Measurements from ENCODE around the gene MYL6B. TPM values are rescaled to one million over a fixed set of nuclear protein-coding genes. Genes with fewer than 3 reads are reported as not detected.
"Not testable (repeated sequence)": the region's sequence is repeated elsewhere in the genome, so short reads cannot be mapped to it uniquely, and the experiment has no call there.

The MYL6B gene
- 100 to 1,000 TPM in 1 of 2 donors, 10 to 100 TPM in 1; 99.7 to 112 TPM for total RNA-seq

DNA sequence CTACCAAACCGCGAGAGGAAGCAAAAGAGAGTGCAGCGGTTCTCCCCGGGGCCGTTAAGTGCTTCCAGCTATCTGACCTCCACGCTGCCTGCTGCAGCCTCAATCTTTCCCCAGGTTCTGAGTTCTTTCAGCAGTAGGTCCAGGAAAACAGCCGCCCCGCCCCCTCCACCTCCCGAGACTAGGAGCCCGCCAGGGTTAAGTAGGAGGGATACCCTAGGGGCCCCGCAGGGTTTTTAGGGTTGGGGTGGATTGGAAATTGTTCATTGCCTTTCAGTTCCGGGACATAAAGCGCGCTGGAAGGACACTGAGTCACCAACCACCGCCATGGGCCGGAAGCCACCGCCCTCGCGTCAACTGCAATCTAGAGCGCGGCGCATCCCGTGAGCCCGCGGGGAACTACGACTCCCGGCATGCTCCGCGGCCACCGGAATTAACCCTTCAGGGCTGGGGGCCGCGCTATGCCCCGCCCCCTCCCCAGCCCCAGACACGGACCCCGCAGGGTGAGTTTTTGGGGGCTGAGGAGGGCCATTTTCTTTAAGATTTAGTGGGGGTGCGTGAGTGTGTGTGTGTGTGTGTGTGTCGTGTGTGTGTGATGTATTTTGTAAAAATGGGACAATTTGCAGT, at the start of gene MYL6B:
Gene MYL6B, plus strand, starts transcription at position 456 of the 624 bp plus-strand sequence. CDS start 1,332 bp downstream, outside the sequence.
- peak; percentile 90 to 96 for DNase-seq (ENCODE audit: low spot score in 2 of 2)
- Mint-ChIP-seq H3K27ac (peak within 1 kb of the TSS; percentile 96 to 98), H3K9me3 (no peaks in the 10 kb centered on the region), H3K36me3 (peaks cover 3 to 21% of the 10 kb centered on the region in 2 donors)
- ATAC-seq, result peak; percentile 91 to 95

DNA sequence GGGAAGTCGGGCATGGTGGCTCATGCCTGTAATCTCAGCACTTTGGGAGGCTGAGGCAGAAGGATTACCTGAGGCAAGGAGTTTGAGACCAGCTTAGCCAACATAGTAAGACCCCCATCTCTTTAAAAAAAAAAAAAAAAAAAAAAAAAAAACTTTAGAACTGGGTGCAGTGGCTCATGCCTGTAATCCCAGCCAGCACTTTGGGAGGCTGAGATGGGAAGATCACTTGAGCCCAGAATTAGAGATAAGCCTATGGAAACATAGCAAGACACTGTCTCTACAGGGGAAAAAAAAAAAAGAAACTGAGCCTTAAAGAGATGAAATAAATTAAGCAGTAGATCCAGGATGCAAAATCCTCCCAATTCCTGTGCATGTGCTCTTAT, 49.7 kb upstream of the MYL6B start:
- Mint-ChIP-seq H3K9me3 (no peaks in the 10 kb centered on the region), H3K27ac (peak overlapping the region in 1 of 2 donors; percentile 90), H3K36me3 (peaks cover 30 to 32% of the 10 kb centered on the region in 2 donors)
- DNase-seq (ENCODE audit: low spot score in 2 of 2) (no peak), ATAC-seq (no peak)

DNA sequence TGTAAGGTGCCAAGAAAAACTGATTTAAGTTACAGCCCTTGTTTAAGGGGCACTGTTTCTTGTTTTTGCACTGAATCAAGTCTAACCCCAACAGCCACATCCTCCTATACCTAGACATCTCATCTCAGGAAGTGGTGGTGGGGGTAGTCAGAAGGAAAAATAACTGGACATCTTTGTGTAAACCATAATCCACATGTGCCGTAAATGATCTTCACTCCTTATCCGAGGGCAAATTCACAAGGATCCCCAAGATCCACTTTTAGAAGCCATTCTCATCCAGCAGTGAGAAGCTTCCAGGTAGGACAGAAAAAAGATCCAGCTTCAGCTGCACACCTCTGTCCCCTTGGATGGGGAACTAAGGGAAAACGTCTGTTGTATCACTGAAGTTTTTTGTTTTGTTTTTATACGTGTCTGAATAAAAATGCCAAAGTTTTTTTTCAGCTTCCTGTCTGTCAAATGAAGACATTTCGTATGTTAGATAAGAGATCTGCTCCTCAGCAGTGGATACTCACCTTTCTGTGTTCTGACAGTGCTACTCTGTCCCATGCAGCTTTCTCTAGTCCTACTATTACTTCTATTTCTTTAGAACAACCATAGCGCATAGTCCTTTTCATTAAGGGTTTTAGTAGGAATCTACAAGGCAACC, 49.2 kb upstream of the MYL6B start:
- peaks cover 32 to 35% of the 10 kb centered on the region in 2 donors for H3K36me3 Mint-ChIP-seq
- H3K9me3 Mint-ChIP-seq, result no peaks in the 10 kb centered on the region
- ATAC-seq, result peak in 1 of 2 donors; percentile 15
- DNase-seq (ENCODE audit: low spot score in 2 of 2), result no peak
- H3K27ac Mint-ChIP-seq, result peak overlapping the region; percentile 90 to 99

DNA sequence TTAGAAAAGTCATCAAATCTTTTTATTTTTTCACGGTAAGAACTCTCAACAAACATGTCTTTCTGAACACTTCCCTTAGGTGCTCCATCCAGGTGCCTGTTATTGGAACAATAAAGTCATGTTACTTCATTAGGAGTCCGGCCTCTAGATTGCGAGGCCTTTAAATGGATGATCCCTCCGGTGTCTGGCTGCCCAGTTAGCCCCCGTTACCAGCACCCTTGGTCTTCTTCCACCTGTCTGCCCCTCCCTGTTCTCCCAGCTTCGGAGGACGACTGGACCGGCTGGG, 48.6 kb upstream of the MYL6B start:
- Mint-ChIP-seq H3K9me3 (no peaks in the 10 kb centered on the region), H3K36me3 (peaks cover 32 to 41% of the 10 kb centered on the region in 2 donors), H3K27ac (peak overlapping the region; percentile 90 to 99)
- DNase-seq (ENCODE audit: low spot score in 2 of 2) (no peak), ATAC-seq (no peak)

DNA sequence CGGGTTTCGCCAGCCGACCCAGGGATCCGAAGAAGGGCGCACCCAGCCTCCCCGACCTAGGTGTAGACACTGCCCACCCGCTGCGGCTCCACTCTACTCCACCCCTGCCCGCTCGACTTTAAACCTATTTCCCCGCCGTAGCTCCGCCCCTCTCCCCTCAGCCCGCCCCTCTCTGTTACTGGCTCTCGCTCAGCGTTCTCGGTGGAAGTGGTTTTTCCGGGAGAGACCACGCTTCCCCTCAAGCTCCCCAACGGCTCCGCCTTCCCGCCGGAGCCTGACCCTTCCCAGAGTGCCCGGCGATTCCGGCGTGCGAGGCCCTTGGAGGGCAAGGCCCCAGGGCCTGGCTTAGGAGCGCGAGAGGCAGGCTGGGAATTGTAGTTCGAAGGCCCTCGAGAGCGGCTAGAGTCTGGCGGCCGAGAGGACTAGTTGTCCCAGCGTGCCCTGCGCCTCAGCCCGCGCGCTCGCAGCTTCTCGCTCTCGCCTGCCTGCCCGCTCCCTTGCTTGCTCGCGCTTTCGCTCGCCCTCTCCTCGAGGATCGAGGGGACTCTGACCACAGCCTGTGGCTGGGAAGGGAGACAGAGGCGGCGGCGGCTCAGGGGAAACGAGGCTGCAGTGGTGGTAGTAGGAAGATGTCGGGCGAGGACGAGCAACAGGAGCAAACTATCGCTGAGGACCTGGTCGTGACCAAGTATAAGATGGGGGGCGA, 48.1 kb upstream of the MYL6B start, which contains the start of gene PA2G4:
Gene PA2G4, plus strand, starts transcription at position 451 of the 706 bp plus-strand sequence. Its CDS starts 179 bp downstream, at position 630.
- Mint-ChIP-seq H3K36me3 (peaks cover 32 to 46% of the 10 kb centered on the region in 2 donors), H3K9me3 (no peaks in the 10 kb centered on the region), H3K27ac (peak within 1 kb of the TSS; percentile 90 to 99)
- peak; percentile 90 to 94 for ATAC-seq
- DNase-seq (ENCODE audit: low spot score in 2 of 2), result peak; percentile 94 to 97

DNA sequence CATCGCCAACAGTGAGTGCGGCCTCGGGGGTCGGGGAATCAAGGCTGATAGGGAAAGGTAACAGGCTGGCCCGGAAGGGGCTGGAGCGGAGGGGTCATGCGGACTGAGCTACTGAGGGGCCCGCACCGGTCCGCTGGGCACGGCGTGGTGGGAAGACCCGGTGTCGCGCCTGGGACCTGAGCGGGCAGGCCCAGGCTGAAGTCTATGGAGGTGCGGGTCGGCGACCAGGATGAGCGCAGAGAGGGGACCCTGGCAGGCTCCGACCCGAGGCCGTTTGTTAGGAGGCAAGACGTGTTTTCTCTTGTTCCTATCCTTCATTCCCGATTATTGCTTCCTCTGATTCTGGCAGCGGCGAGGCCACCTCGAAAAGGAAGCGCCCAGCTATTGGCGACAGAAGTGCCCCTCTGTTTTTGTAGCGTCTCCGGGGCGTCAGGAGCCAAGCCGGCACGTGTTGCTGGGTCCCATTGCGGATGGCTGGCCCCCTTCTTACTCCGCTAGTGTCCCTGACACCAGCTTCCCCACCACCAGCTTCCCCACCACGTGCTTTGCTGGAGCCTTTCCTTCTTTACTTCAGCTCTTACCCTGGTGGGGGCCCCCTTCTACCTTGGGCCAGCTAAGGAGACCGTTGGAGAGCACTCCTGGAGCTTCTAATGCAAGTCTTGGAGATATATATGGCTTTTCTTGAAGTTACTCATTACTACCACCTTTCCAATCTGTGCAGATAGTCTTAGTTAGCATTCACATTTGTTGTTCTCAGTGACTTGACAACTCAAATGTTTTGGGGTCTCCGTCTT, 47.4 kb upstream of the MYL6B start:
- peak overlapping the region; percentile 90 to 99 for H3K27ac Mint-ChIP-seq
- ATAC-seq (peak; percentile 3 to 15), DNase-seq (ENCODE audit: low spot score in 2 of 2) (peak in 1 of 2 donors; percentile 38)

GRCh38 chr12:56105609-56105902, 46.8 kb upstream of the MYL6B start:
- Mint-ChIP-seq H3K36me3 (peaks cover 39 to 59% of the 10 kb centered on the region in 2 donors), H3K27ac (peak overlapping the region; percentile 90 to 99), H3K9me3 (no peaks in the 10 kb centered on the region)

More for the DNA sequence above, 47.4 kb upstream of the MYL6B start:
- H3K9me3 Mint-ChIP-seq, result no peaks in the 10 kb centered on the region
- H3K36me3 Mint-ChIP-seq, result peaks cover 33 to 54% of the 10 kb centered on the region in 2 donors

GRCh38 chr12:56107242-56107641, 45.1 kb upstream of the MYL6B start:
- peak overlapping the region in 1 of 2 donors; percentile 45 for H3K27ac Mint-ChIP-seq
- H3K9me3 Mint-ChIP-seq, result no peaks in the 10 kb centered on the region
- no peak for ATAC-seq
- H3K36me3 Mint-ChIP-seq, result peaks cover 46 to 76% of the 10 kb centered on the region in 2 donors
- DNase-seq (ENCODE audit: low spot score in 2 of 2), result no peak

More at GRCh38 chr12:56105609-56105902, 46.8 kb upstream of the MYL6B start:
- ATAC-seq, result no peak
- DNase-seq (ENCODE audit: low spot score in 2 of 2), result no peak

- no peak for ATAC-seq
- H3K27ac Mint-ChIP-seq, result peak overlapping the region; percentile 56
- no peak for DNase-seq (ENCODE audit: low spot score in 2 of 2)
- H3K36me3 Mint-ChIP-seq, result peaks cover 33 to 77% of the 10 kb centered on the region in 2 donors
- H3K9me3 Mint-ChIP-seq, result no peaks in the 10 kb centered on the region
These were observed 41.8 kb upstream of the MYL6B start for GRCh38 chr12:56110571-56110970.

DNA sequence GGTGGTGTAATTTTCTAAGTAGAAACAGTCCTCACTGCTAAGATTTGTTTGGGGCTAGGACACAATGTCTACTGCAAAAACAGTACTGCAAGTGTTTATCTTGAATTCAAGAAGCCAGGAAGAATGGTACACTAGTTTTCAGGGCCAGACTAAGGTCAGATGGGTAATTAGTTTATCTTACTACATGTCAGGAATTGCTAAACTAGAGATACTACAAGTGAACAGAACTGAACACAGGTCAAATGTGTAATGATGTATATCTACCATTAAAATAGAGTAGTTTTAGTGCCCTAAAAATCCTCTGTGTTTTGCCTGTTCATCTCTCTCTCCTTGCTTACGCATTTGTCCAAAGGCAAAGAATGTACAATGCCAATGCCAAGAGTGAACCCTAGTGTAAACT, 38.3 kb upstream of the MYL6B start:
- ATAC-seq (no peak), DNase-seq (ENCODE audit: low spot score in 2 of 2) (no peak)
- H3K27ac Mint-ChIP-seq, result peak overlapping the region; percentile 19 to 51
- no peaks in the 10 kb centered on the region for H3K9me3 Mint-ChIP-seq
- peaks cover 42 to 66% of the 10 kb centered on the region in 2 donors for H3K36me3 Mint-ChIP-seq

- Mint-ChIP-seq H3K36me3 (peaks cover 41 to 54% of the 10 kb centered on the region in 2 donors), H3K27ac (peak overlapping the region; percentile 96 to 100), H3K9me3 (no peaks in the 10 kb centered on the region)
- no peak for ATAC-seq
- DNase-seq (ENCODE audit: low spot score in 2 of 2), result no peak
These were observed 37.1 kb upstream of the MYL6B start for GRCh38 chr12:56115329-56115728.

DNA sequence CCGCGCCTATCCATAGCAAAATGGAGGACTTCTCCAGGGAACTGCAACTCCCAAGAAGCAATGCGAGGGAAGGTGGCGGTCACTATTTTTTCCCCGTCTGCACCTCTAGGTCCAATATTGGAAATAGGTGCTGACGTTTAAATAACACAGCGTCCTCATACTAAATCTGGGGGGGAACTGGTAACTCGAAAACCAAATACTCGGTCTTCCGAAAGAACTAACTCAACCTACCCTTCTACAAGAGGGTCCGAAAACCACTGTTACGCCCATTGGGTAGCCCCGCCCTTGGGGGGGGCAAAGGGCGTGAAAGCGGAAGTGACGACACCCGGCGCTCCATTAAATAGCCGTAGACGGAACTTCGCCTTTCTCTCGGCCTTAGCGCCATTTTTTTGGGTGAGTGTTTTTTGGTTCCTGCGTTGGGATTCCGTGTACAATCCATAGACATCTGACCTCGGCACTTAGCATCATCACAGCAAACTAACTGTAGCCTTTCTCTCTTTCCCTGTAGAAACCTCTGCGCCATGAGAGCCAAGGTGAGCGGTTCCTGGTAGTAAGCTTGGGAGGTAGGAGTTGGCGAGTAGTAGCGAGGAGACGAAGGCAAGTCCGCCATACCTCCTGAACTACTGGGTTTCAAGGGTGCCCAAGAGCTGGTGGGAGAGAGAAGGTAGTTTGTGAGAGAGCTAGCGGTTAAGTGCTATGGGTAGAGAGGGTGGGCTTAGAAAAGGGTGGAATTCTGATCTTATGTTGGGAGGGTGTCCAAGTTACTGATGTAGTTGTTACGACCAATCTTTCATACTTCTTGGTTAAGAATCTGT, 35.9 kb upstream of the MYL6B start, which contains the start of gene RPL41:
Gene RPL41, plus strand, starts transcription at position 367 of the 815 bp plus-strand sequence.
- peaks cover 31 to 42% of the 10 kb centered on the region in 2 donors for H3K36me3 Mint-ChIP-seq

GRCh38 chr12:56117082-56117706, 35.2 kb upstream of the MYL6B start:
- not testable (repeated sequence) for DNase-seq (ENCODE audit: low spot score in 2 of 2); ATAC-seq; H3K9me3 Mint-ChIP-seq
- peak overlapping the region; percentile 96 to 100 for H3K27ac Mint-ChIP-seq
- H3K36me3 Mint-ChIP-seq, result peaks cover 31 to 35% of the 10 kb centered on the region in 2 donors

More for the DNA sequence above, 35.9 kb upstream of the MYL6B start, which contains the start of gene RPL41:
- DNase-seq (ENCODE audit: low spot score in 2 of 2) (peak; percentile 91 to 94), ATAC-seq (peak; percentile 49 to 50)
- Mint-ChIP-seq H3K9me3 (no peaks in the 10 kb centered on the region), H3K27ac (peak within 1 kb of the TSS; percentile 96 to 100)

GRCh38 chr12:56117778-56118687, 34.4 kb upstream of the MYL6B start, which contains the start of gene ZC3H10:
Gene ZC3H10 (plus strand): TSS chr12:56118266. CDS start chr12:56120563, 2,297 bp downstream.
- peaks cover 28 to 31% of the 10 kb centered on the region in 2 donors for H3K36me3 Mint-ChIP-seq
- ATAC-seq, result peak; percentile 87 to 91
- H3K9me3 Mint-ChIP-seq, result no peaks in the 10 kb centered on the region
- H3K27ac Mint-ChIP-seq, result peak within 1 kb of the TSS; percentile 96 to 100
- peak; percentile 96 to 98 for DNase-seq (ENCODE audit: low spot score in 2 of 2)

Measured in activated naive CD4-positive, alpha-beta T cell treated with anti-CD3 and anti-CD28 coated beads, Interleukin-2, amount 50 U/mL, for 72 hours (primary cell).